ENCODE data around the gene ISG15.
"Not testable (repeated sequence)": the region's sequence is repeated elsewhere in the genome, so short reads cannot be mapped to it uniquely, and the experiment has no call there.

ISG15 gene

DNA sequence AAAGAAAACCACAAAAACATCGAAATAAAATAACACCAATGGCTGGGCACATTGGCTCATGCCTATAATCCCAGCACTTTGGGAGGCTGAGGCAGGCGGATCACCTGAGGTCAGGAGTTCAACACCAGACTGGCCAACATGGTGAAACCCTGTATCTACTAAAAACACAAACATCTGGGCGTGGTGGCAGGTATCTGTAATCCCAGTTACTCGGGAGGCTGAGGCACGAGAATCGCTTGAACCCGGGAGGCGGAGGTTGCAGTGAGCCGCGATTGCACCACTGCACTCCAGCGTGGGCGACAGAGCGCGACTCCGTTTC, 44.4 kb downstream of the ISG15 start:
- H3K27me3 ChIP-seq (ENCODE audit: insufficient read depth, low read length); H3K4me3 ChIP-seq (ENCODE audit: low read depth, low read length): not testable (repeated sequence)
- peaks cover 15% of the 10 kb centered on the region for H3K4me1 ChIP-seq (ENCODE audit: control insufficient read depth, insufficient read depth, low read length, unreplicated experiment)

DNA sequence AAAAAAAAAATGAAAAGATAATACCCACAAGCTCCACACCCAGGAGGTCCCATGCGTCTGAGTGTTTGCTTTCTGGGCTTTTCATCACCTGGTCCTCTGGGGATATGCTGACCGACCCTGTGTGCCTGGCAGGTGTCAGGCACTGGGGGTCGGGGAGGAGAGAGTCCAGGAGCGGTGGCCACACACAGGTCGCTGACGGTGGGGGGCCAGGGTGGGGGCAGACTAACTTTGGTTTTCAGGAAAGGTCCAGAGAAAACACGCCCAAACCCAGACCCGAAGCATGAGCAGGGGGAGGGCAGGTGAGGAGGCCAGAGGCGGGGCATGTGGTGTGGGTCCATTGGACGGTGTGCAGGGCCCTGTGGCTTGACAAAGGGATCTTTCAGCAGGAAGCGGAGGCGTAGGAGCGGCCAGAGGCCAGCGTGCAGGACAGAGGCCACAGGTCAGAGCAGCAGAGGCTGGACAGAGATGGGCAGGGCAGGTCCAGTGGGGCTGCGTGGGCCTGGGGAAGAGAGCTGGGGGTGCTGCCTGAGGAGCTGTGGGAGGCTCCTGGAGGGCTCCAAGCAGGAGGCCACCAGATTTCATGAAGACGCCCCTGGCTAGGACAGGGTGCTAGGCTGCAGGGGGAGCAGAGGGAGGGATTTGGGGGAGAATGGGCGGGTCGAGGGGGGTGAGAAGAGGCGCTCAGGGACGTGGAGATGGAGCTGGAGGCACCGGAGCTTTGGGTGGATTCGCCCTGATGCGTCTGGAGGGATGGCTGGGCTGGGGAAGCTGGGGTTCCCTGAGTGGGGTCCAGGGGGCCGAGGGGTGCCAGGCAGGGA, 45.0 kb downstream of the ISG15 start:
- Histone ChIP-seq H3K27ac (ENCODE audit: low read depth, low read length) (no peak overlapping the region), H3K36me3 (ENCODE audit: insufficient read depth, low read length) (no peaks in the 10 kb centered on the region; the same call in 1 of the 2 replicates), H3K79me2 (ENCODE audit: control insufficient read depth, insufficient read depth, low read length, unreplicated experiment) (no peaks in the 10 kb centered on the region), H3K27me3 (ENCODE audit: insufficient read depth, low read length) (0 out of 2 replicates have a peak, but pooled peaks cover 6% of the 10 kb centered on the region), H3K4me1 (ENCODE audit: control insufficient read depth, insufficient read depth, low read length, unreplicated experiment) (peaks cover 21% of the 10 kb centered on the region), H2AFZ (ENCODE audit: low read length, unreplicated experiment) (no peak overlapping the region), H3K4me3 (ENCODE audit: low read depth, low read length) (peak overlapping the region; percentile 77)

More for the DNA sequence above, 44.4 kb downstream of the ISG15 start:
- H3K36me3 ChIP-seq (ENCODE audit: insufficient read depth, low read length); H3K79me2 ChIP-seq (ENCODE audit: control insufficient read depth, insufficient read depth, low read length, unreplicated experiment); H3K27ac ChIP-seq (ENCODE audit: low read depth, low read length); H2AFZ ChIP-seq (ENCODE audit: low read length, unreplicated experiment): not testable (repeated sequence)

DNA sequence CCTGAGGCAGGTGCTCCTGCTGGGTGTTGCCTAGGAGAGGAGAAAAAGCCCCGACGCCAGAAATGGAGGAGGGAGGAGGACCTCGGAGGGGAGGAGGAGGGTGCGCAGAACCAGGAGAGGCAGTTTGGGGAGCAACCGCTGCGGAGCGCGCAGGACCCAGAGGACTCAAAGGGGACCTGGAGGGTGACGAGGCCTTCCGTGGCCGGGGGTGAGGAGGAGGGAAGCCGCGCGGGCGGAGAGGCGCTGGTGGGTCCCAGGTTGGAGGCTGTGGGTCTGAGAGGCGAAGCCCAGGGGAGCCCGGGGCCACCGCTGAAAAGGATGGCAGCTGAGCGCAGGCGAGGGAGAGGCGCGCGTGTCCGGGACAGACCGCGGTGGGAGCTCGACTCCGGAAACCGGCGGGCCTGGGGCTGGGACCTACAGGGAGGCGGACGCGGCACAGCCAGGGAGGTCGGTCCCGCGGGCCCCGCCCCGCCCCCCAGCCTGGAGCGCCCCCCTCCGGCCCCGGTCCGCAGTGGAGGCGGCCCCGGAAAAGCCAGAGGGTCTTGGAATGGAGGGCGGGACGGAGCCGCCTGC, 45.7 kb downstream of the ISG15 start:
- Histone ChIP-seq H2AFZ (ENCODE audit: low read length, unreplicated experiment) (peak overlapping the region; percentile 44), H3K27ac (ENCODE audit: low read depth, low read length) (no peak overlapping the region), H3K27me3 (ENCODE audit: insufficient read depth, low read length) (0 out of 2 replicates have a peak, but pooled peaks cover 6% of the 10 kb centered on the region)

DNA sequence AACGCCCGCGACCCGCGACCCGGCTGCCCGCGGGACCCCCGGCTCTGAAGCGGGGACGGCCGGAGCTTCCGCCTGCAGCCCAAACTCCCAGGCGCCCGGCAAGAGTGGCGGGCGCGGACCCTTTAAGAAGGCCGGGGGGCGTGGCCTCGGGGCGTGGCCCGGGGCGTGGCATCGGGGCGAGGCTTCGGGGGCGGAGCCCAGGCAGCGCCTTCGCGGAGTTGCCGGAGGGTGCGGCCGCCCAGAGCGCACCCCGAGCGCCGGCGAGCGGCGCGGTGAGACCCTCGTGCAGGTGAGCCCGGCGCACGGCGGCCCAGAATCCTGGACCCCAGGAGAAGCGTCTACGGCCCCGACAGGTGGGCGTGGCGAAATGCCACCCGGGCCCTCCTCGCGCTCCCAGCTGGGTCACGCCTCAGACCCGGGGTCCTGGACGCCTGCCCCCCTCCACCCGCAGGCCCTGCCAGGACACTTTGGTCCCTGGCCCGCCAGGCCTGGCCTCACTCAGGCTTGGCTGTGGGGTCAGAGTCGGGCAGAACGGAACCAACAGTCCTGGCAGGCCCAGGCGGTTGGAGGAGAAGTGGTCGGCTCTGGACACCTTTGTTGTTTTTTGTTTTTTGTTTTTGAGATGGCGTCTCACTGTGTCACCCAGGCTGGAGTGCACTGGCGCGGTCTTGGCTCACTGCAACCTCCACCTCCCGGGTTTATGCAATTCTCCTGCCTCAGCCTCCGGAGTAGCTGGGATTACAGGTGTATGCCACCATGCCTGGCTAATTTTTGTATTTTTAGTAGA, 46.4 kb downstream of the ISG15 start:
- H3K79me2 ChIP-seq (ENCODE audit: control insufficient read depth, insufficient read depth, low read length, unreplicated experiment) = no peaks in the 10 kb centered on the region
- H3K27ac ChIP-seq (ENCODE audit: low read depth, low read length) = no peak overlapping the region
- no peaks in the 10 kb centered on the region for H3K36me3 ChIP-seq (ENCODE audit: insufficient read depth, low read length)
- H2AFZ ChIP-seq (ENCODE audit: low read length, unreplicated experiment) = no peak overlapping the region
- peaks cover 30% of the 10 kb centered on the region for H3K4me1 ChIP-seq (ENCODE audit: control insufficient read depth, insufficient read depth, low read length, unreplicated experiment)
- H3K4me3 ChIP-seq (ENCODE audit: low read depth, low read length) = peak overlapping the region; percentile 77
- H3K27me3 ChIP-seq (ENCODE audit: insufficient read depth, low read length) = 0 out of 2 replicates have a peak, but pooled peaks cover 6% of the 10 kb centered on the region

More for the DNA sequence above, 45.7 kb downstream of the ISG15 start:
- Histone ChIP-seq H3K79me2 (ENCODE audit: control insufficient read depth, insufficient read depth, low read length, unreplicated experiment) (no peaks in the 10 kb centered on the region), H3K36me3 (ENCODE audit: insufficient read depth, low read length) (no peaks in the 10 kb centered on the region), H3K4me1 (ENCODE audit: control insufficient read depth, insufficient read depth, low read length, unreplicated experiment) (peaks cover 27% of the 10 kb centered on the region), H3K4me3 (ENCODE audit: low read depth, low read length) (peak overlapping the region; percentile 77)

DNA sequence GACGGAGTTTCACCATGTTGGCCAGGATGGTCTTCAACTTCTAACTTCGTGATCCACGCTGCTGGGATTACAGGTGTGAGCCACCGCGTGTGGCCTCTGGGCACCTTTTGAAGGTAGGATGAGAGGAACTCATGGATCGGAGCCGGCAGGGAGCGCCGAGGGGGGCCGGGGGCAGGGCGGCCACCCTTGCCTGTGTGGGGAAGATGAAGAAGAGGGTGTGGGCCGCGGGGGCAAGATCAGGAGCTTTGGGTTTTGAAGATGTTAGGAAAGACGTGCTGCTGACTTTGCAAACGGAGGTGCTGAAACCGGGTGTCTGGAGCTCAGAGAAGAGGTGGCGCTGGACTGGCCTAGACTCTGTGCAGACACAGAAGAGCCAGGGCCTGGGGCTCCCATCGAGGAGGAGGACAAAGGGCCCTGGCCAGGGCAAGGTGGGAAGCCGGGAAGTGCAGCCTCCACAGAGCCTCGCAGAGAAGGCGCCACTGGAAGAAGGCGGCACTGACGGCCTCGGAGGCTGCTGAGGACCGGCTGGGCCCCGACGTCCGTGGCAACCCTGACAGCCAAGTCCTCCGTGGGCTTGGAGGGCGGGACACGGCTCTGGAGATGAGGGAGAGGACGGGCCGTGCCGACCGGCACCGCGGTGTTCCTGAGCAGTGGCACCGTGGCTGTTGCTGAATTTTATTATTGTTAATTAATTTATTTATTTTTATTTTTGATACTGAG, 47.1 kb downstream of the ISG15 start:
- Histone ChIP-seq H3K27ac (ENCODE audit: low read depth, low read length) (no peak overlapping the region), H3K79me2 (ENCODE audit: control insufficient read depth, insufficient read depth, low read length, unreplicated experiment) (no peaks in the 10 kb centered on the region), H3K4me1 (ENCODE audit: control insufficient read depth, insufficient read depth, low read length, unreplicated experiment) (peaks cover 30% of the 10 kb centered on the region), H2AFZ (ENCODE audit: low read length, unreplicated experiment) (no peak overlapping the region), H3K27me3 (ENCODE audit: insufficient read depth, low read length) (0 out of 2 replicates have a peak, but pooled peaks cover 6% of the 10 kb centered on the region), H3K36me3 (ENCODE audit: insufficient read depth, low read length) (no peaks in the 10 kb centered on the region), H3K4me3 (ENCODE audit: low read depth, low read length) (peak overlapping the region; percentile 77)

DNA sequence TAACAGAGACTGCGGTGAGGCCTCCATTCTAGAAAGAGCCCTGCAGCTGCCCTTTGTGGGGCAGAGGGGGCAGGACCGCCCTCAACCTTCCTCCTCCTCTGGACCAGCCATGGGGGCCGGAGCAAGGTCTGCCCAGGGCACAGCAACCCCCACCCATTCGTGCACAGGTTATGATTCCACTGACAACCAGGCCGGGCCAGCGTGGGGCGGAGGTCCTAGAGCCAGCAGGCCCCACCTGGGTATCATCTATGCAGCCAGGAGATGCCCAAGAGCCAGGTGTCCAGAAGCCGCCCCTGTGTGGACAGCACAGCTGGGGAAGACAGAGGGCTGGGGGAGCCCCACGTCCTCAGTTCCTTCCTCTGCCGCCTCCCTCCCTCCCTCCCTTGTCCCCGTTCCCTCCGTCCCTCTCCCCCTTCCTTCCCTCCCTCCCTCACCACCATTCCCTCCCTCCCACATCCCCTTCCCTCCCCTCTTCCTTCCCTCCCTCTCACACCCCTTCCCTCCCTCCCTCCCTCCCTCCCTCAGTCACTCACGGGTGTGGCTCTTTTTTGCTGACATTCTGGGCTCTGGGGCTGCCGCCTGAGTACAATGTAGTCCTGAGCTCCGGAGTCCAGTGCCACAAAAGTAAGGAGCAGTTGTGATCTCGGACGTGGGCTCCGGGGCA, 48.5 kb downstream of the ISG15 start:
- H3K36me3 ChIP-seq (ENCODE audit: insufficient read depth, low read length) = no peaks in the 10 kb centered on the region
- H2AFZ ChIP-seq (ENCODE audit: low read length, unreplicated experiment) = no peak overlapping the region
- H3K27me3 ChIP-seq (ENCODE audit: insufficient read depth, low read length) = 0 out of 2 replicates have a peak, but pooled peaks cover 6% of the 10 kb centered on the region
- peaks cover 30% of the 10 kb centered on the region for H3K4me1 ChIP-seq (ENCODE audit: control insufficient read depth, insufficient read depth, low read length, unreplicated experiment)
- H3K79me2 ChIP-seq (ENCODE audit: control insufficient read depth, insufficient read depth, low read length, unreplicated experiment) = no peaks in the 10 kb centered on the region
- H3K4me3 ChIP-seq (ENCODE audit: low read depth, low read length) = peak overlapping the region; percentile 42; the same call in 1 of the 2 replicates
- no peak overlapping the region for H3K27ac ChIP-seq (ENCODE audit: low read depth, low read length)

DNA sequence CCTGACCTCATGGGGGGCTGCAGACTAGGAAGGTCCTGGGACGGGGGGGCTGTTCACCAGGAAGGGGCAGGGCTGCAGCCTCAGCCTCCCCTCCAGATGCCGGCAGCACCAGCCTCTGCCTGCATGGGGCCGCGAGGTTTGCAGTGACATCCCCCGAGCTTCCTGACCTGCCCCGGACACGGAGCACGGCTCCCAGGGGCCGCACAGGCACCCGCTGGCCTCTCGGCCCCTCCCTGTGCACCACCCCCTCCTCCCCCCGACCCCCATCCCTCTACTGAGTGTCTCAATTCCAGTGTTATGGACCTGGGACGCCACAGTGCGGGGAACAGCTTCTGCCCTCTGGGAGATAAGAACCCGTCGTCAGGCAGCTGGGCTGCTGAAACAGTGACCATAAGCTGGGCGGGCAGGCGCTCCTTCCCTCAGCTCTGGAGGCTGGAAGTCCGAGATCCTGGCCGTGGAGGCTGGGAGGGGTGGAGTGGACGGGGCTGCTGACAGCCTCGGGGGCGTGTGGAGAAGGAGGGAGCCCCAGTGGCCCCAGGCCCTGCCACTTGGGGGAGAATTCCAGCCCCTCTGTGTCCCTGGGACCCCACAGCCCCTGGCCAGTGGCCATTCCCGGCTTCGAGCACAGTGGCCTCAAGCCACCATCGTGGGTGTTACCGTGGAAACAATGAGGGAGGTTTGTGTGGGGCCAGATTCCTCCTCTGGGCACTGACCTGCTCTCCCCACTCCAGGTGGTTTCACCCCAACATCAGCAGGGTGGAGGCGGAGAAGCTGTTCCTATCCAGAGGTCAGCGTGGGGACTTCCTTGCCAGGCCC, 49.3 kb downstream of the ISG15 start:
- H3K27ac ChIP-seq (ENCODE audit: low read depth, low read length) = no peak overlapping the region
- H2AFZ ChIP-seq (ENCODE audit: low read length, unreplicated experiment) = no peak overlapping the region
- H3K36me3 ChIP-seq (ENCODE audit: insufficient read depth, low read length) = no peaks in the 10 kb centered on the region
- 0 out of 2 replicates have a peak, but pooled peaks cover 6% of the 10 kb centered on the region for H3K27me3 ChIP-seq (ENCODE audit: insufficient read depth, low read length)
- no peaks in the 10 kb centered on the region for H3K79me2 ChIP-seq (ENCODE audit: control insufficient read depth, insufficient read depth, low read length, unreplicated experiment)
- peaks cover 30% of the 10 kb centered on the region for H3K4me1 ChIP-seq (ENCODE audit: control insufficient read depth, insufficient read depth, low read length, unreplicated experiment)
- peak overlapping the region; percentile 42; the same call in 1 of the 2 replicates for H3K4me3 ChIP-seq (ENCODE audit: low read depth, low read length)

DNA sequence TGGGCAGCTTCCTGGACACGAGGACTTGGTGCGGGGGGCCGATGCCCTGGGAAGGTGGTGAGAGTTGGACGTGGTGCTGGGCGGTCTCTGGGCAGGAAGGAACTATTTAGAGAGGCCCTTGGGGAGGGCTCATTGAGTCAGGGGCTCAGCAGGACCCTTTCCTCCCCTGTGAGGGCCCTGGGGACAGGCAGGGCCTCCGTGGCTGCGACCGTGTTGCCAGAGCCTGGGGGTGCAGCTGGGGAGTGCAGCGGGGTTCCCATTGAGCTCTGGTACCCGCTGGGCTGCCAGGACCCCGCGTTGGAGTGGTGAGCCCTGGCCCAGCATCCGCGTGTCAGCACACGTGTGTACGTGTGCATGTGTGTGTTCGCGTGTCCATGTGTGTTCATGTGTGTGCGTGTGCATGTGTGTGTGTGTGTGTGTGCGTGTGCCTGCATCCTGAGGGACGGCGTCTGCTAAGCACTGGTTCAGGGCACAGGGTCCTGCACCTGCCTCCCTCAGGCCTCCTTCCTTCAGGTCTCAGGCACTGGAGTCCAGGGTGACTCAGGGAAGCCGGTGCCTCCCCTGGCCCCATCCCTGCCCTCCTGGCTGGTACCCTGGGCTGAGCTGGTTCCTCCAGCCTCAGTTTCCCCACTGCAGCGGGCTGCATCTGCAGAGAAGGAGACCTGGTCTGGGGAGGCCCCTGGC, 50.1 kb downstream of the ISG15 start:
- peak overlapping the region; percentile 50; the same call in 1 of the 2 replicates for H3K27ac ChIP-seq (ENCODE audit: low read depth, low read length)
- no peaks in the 10 kb centered on the region for H3K36me3 ChIP-seq (ENCODE audit: insufficient read depth, low read length)
- 0 out of 2 replicates have a peak, but pooled peaks cover 6% of the 10 kb centered on the region for H3K27me3 ChIP-seq (ENCODE audit: insufficient read depth, low read length)
- peak overlapping the region; percentile 13 for H3K4me3 ChIP-seq (ENCODE audit: low read depth, low read length)
- no peak overlapping the region for H2AFZ ChIP-seq (ENCODE audit: low read length, unreplicated experiment)
- no peaks in the 10 kb centered on the region for H3K79me2 ChIP-seq (ENCODE audit: control insufficient read depth, insufficient read depth, low read length, unreplicated experiment)
- H3K4me1 ChIP-seq (ENCODE audit: control insufficient read depth, insufficient read depth, low read length, unreplicated experiment) = peaks cover 25% of the 10 kb centered on the region

Measured in ACC112 (cell line).